ENCODE data around the gene PRR5. TPM values are rescaled to one million over a fixed set of nuclear protein-coding genes. Genes with fewer than 3 reads are reported as not detected.
"Not testable (repeated sequence)": the region's sequence is repeated elsewhere in the genome, so short reads cannot be mapped to it uniquely, and the experiment has no call there.

Gene PRR5
- total RNA-seq, 1 experiment from 2014 or later, result 1.3 TPM

DNA sequence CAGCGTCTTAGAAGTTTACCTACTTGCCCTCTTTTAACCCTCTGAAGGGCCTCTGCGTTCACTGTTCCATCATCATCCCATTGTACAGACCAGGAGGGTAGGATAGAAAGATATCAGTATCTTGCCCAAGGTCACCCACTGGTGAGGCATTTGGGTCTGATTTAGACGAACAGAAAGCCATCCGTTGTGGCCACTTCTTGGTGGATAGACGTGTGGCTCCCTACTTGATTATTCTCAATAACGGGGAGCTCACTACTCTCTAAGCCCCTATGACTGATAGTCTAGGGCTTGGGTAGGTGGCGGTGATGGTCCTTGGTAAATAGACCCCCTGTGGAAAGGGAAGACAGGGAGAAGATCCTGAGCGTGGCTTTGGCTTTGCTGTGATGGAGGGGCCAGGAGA lies 28.6 kb upstream of the PRR5 start:
- DNase-seq (ENCODE audit: low read depth), result no peak

DNA sequence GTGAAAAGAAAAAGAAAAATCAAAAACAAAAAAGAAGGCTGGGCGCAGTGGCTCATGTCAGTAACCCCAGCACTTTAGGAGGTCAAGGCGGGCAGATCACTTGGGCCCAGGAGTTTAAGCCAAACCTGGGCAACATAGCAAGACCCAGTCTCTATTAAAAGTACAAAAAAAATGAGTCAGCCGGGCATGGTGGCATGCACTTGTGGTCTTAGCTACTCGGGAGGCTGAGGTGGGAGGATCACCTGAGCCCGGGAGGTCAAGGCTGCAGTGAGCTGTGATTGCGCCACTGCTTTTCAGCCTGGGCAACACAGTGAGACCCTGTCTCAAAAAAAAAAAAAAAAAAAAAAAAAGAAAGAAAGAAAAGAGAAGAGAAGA lies 26.0 kb upstream of the PRR5 start:
- not testable (repeated sequence) for DNase-seq (ENCODE audit: low read depth)

DNA sequence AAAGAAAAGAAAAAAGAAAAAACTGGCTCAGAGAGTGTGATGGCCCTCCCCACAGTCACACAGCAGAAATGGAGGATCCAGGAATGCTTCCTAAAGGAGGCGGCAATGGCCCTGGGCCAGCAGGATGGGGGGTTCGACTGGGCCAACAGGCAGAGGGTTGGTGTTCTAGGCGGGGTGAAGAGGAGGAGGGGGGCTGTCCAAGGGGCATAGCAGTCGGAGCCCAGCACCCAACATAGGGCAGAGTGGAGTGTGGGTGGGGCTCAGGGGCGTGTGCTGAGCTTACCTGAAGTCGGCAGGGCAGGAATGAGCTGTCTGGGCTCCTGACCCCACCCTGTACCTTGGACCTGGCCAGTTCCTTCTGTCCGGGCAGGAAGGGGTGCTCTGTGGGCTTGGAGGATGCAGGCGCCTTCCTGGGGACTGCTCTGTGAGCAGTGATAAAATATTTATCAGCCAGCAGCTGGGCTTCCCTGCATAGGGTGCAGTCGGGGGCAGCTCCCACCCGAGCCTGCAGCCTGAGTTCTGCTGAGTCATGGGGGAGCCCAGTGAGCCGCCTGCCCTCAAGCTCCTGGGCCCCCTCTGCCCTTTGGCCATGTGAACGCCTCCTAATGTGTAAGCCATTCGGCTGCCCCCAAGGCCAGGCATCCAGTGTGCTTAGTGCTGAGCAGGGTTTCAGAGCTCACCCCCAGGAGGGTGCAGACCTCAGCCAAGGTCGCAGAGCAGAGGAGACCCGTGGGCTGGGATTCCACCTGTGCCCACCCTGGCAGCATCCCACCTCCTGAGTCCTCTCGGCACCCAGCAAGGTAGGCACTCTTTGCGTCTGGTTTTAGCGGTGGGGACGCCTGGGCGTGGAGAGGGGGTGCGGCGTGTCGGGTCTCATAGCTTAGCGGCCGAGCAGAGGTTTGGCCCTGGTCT lies 25.3 kb upstream of the PRR5 start:
- no peak for DNase-seq (ENCODE audit: low read depth)

- no peak for DNase-seq (ENCODE audit: low read depth)
Observed at GRCh38 chr22:44677353-44677840, 24.6 kb upstream of the PRR5 start.

DNA sequence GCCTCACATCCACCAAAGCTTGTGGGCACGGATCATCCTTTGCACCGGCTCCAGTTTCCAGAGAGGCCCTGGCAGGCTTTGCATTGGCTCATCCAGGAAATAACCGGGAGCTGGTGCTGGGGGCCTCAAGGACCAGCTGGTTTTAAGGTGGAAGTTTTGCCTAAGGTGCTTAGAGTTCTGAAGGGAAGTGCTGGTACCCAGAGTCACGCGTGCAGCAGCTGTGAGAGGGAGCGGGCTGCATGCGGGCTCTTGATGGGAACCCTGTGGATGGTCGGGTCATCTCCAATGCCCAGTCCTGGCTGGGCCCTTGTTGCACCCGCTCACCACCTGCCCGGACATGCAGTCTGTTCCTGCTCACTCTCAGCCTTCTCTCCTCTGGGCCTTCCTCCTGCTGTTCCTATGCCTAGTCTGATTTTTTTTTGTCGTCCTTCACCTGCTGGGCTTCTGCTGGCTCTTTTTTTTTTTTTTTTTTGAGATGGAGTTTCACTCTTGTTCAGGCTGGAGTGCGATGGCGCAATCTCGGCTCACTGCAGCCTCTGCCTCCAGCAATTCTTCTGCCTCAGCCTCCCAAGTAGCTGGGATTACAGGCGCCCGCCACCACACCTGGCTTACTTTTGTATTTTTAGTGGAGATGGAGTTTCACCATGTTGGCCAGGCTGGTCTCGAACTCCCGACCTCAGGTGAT lies 24.0 kb upstream of the PRR5 start:
- no peak for DNase-seq (ENCODE audit: low read depth)

DNA sequence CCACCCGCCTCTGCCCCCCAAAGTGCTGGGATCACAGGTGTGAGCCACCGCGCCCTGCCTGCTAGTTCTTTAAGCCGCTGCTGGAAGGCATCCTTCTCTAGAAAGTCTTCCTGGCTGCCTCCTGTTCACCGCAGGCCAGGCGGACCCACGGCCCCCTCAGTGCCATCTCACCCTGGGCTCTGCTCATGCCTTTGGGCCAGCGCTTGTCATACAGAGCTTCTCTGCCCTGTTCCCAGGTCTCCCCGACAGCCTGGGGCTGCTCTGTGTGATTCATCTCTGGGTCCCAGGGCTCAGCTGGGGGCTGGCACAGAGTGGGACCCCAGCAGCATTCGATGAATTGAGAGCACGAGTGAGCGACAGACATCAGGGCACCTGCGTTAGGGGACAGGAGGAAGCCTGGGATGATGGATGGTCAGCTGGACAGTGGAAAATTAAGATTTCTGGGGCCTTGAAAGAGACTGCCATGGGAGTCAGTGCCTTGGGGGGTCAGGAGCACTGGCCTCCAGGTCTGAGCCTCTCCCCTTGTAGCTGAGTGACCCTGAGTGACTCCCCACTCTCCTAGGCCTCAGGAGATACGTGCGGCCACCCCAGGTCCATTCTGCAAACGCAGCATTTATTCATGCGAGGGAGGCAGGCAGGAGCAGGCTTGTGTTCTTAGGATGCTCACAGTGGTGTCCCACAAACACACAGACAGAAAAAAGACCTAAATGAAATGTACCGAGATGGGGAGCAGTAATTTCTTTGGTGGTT lies 23.3 kb upstream of the PRR5 start:
- no peak for DNase-seq (ENCODE audit: low read depth)

- DNase-seq (ENCODE audit: low read depth), result not testable (repeated sequence)
Observed at GRCh38 chr22:44679306-44679647, 22.7 kb upstream of the PRR5 start.

- no peak for DNase-seq (ENCODE audit: low read depth)
Observed at GRCh38 chr22:44680058-44680457, 21.9 kb upstream of the PRR5 start.

- DNase-seq (ENCODE audit: low read depth), result no peak
Observed at GRCh38 chr22:44680481-44680894, 21.5 kb upstream of the PRR5 start.

- no peak for DNase-seq (ENCODE audit: low read depth)
Observed at GRCh38 chr22:44682556-44683168, 19.3 kb upstream of the PRR5 start.

GRCh38 chr22:44683237-44683636 lies 18.8 kb upstream of the PRR5 start:
- DNase-seq (ENCODE audit: low read depth), result no peak

GRCh38 chr22:44683881-44684280 lies 18.1 kb upstream of the PRR5 start:
- DNase-seq (ENCODE audit: low read depth), result no peak

DNA sequence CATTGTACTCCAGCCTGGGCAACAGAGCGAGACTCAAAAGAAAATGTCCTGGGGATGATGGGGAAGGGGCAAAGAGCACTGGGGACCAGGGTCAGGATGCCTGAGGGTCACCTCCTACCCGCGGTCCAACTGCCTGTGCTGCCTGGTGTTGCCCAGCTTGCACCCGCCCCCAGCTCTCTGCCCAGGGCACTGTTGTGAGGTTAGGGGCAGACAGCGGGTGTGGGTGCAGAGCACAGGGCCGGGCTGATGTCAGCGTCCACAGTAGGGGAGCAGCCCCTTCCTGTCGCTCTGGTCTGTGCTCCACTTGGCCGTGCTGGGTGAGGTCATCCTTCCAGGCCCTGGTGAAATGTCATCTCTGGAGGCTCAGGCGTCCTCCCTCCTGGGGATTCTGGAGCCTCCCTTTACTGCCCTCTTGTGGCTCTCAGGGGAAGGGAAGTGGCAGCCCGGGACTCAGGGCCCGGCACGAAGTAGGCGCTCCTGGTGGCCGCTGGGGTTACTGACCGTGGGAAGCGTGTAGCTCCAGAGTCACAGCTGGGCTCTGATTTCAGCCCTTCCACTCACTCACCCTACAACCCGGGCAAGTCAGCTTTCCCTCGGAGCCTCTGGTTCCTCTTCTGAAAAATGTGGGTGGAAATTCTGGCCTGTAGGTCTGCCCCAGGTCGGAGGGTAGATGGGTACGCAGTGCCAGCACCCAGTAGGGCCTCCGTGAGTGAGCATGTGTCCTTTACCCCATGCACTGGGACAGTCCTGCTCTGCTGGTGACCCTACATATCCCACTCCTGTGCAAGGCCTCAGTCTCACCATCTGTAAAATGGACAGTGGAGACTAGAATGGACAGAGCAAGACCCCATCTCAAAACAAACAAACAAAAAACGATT lies 17.3 kb upstream of the PRR5 start:
- peak; percentile 90 for DNase-seq (ENCODE audit: low read depth)

DNA sequence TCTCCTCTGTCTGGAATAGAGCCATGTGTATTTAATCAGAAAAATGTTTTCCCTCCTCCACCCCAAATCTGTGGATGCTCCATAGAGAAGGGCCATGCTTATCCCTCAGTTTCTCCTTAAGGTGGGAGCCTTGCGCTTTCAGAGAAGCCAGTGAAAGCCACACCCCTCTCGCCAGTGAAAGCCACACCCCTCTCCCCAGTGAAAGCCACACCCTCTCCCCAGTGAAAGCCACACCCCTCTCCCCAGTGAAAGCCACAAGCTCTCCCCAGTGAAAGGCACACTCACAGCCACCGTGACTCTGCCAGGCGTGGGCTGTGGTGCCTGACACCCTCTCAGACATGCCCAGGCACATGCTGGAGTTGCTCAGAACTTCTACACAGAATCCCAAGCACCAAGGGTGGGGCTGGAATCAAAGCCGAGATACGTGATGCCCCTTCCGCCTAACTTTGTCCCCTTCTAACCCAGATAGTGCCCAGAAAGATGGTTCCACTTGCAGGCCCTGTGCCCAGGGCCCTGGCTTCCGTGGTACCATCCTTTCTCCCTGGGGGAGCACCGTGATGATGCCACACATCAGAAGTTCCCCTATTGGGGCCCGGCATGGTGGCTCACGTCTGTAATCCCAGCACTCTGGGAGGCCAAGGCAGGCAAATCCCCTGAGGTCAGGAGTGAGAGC lies 16.5 kb upstream of the PRR5 start:
- peak; percentile 31 for DNase-seq (ENCODE audit: low read depth)

GRCh38 chr22:44686873-44687600 lies 15.0 kb upstream of the PRR5 start:
- DNase-seq (ENCODE audit: low read depth), result no peak

- no peak for DNase-seq (ENCODE audit: low read depth)
Observed at GRCh38 chr22:44689173-44689572, 12.8 kb upstream of the PRR5 start.

GRCh38 chr22:44689915-44690524 lies 12.0 kb upstream of the PRR5 start:
- no peak for DNase-seq (ENCODE audit: low read depth)

GRCh38 chr22:44691796-44692661 lies 10.0 kb upstream of the PRR5 start:
- DNase-seq (ENCODE audit: low read depth), result no peak
